UCSD-AML1 (cell line): ENCODE measurements around the gene PCSK5.
"Not testable (repeated sequence)": the region's sequence is repeated elsewhere in the genome, so short reads cannot be mapped to it uniquely, and the experiment has no call there.

Source experiments
- DNase-seq: peaks from one replicate; lab custom pipeline; 2025; ENCODE audit not compliant: unreplicated experiment; lab: John Stamatoyannopoulos, UW

The PCSK5 gene

GRCh38 chr9:76044266-76044819 is 153.9 kb downstream of the PCSK5 start:
- DNase-seq = no peak

- DNase-seq = no peak
These were observed 154.7 kb downstream of the PCSK5 start for GRCh38 chr9:76045221-76045620.

GRCh38 chr9:76049341-76049740 is 158.9 kb downstream of the PCSK5 start:
- DNase-seq = no peak

- DNase-seq = no peak
These were observed 177.2 kb downstream of the PCSK5 start for GRCh38 chr9:76067696-76068095.

- no peak for DNase-seq
These were observed 187.1 kb downstream of the PCSK5 start for GRCh38 chr9:76077537-76077936.

GRCh38 chr9:76081281-76081680 is 190.8 kb downstream of the PCSK5 start:
- DNase-seq = not testable (repeated sequence)

GRCh38 chr9:76082057-76082456 is 191.6 kb downstream of the PCSK5 start:
- DNase-seq = no peak

GRCh38 chr9:76085596-76085995 is 195.1 kb downstream of the PCSK5 start:
- no peak for DNase-seq

GRCh38 chr9:76086539-76086938 is 196.1 kb downstream of the PCSK5 start:
- DNase-seq = no peak

- no peak for DNase-seq
These were observed 197.5 kb downstream of the PCSK5 start for GRCh38 chr9:76087976-76088375.

- no peak for DNase-seq
These were observed 199.9 kb downstream of the PCSK5 start for GRCh38 chr9:76090330-76090729.

GRCh38 chr9:76090909-76091308 is 200.4 kb downstream of the PCSK5 start:
- no peak for DNase-seq

GRCh38 chr9:76092572-76092971 is 202.1 kb downstream of the PCSK5 start:
- DNase-seq = no peak

GRCh38 chr9:76095585-76095984 is 205.1 kb downstream of the PCSK5 start:
- no peak for DNase-seq

- DNase-seq = no peak
These were observed 209.0 kb downstream of the PCSK5 start for GRCh38 chr9:76099516-76099915.

GRCh38 chr9:76101075-76101474 is 210.6 kb downstream of the PCSK5 start:
- DNase-seq = no peak

- no peak for DNase-seq
These were observed 211.0 kb downstream of the PCSK5 start for GRCh38 chr9:76101491-76101890.

GRCh38 chr9:76101947-76102346 is 211.5 kb downstream of the PCSK5 start:
- DNase-seq = no peak

GRCh38 chr9:76103531-76104315 is 213.2 kb downstream of the PCSK5 start:
- no peak for DNase-seq

- no peak for DNase-seq
These were observed 217.0 kb downstream of the PCSK5 start for GRCh38 chr9:76107482-76107881.

GRCh38 chr9:76109953-76110352 is 219.5 kb downstream of the PCSK5 start:
- no peak for DNase-seq

GRCh38 chr9:76112151-76112550 is 221.7 kb downstream of the PCSK5 start:
- no peak for DNase-seq

GRCh38 chr9:76114144-76114543 is 223.7 kb downstream of the PCSK5 start:
- no peak for DNase-seq
